Measurements from ENCODE around the gene ZNF428. TPM values are rescaled to one million over a fixed set of nuclear protein-coding genes. Genes with fewer than 3 reads are reported as not detected.

ZNF428 gene
- total RNA-seq, 3 donors from 2014 or later (not counting 1 experiment from before 2014, with no cell fraction given), result 36.3 to 50.5 (median 37.6) TPM

DNA sequence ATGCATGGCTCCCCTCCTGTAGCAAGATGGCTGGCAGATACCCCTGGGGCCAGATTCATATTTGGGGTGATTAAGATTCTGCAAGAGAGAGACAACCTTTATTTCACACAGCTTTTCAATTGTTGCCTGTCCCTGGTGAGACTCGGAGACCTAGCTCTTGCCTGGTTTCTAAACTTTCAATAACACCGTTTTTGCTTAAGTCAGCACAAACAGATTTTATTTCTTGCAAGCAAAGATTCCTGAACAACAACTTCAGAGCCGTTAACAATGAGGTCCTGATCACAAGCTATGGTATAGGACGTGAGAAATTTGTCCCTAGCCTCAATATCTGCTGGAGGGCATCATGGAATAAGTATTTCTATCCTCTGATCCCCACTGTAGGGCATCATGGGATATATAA is 23.1 kb upstream of the ZNF428 start:
- 87% methylated on average over 4 of the region's 4 CpGs for WGBS (ENCODE audit: insufficient coverage)
- Histone ChIP-seq H3K4me1 (ENCODE audit: control insufficient read depth, insufficient read depth, low read length) (peaks cover 15% of the 10 kb centered on the region), H3K4me3 (ENCODE audit: low read length) (no peak overlapping the region), H3K36me3 (ENCODE audit: control insufficient read depth, insufficient read depth, low read length) (no peaks in the 10 kb centered on the region), H3K9me3 (ENCODE audit: control insufficient read depth, insufficient read depth, low read length) (no peaks in the 10 kb centered on the region), H3K27ac (ENCODE audit: low read length) (no peak overlapping the region), H3K27me3 (ENCODE audit: control insufficient read depth, insufficient read depth, low read length) (peaks cover 26% of the 10 kb centered on the region)
- H3K27me3 Mint-ChIP-seq (ENCODE audit: low read depth in 2 of 2), result peaks cover 26 to 30% of the 10 kb centered on the region in 2 donors
- intact Hi-C loops (cut with micrococcal nuclease), result no loop called here
- H3K27ac Mint-ChIP-seq, result no peak overlapping the region
- no peak overlapping the region for H3K4me3 Mint-ChIP-seq
- ATAC-seq (no peak), DNase-seq (no peak)
- H3K36me3 Mint-ChIP-seq, result no peaks in the 10 kb centered on the region
- TF ChIP-seq, protein P1, sequence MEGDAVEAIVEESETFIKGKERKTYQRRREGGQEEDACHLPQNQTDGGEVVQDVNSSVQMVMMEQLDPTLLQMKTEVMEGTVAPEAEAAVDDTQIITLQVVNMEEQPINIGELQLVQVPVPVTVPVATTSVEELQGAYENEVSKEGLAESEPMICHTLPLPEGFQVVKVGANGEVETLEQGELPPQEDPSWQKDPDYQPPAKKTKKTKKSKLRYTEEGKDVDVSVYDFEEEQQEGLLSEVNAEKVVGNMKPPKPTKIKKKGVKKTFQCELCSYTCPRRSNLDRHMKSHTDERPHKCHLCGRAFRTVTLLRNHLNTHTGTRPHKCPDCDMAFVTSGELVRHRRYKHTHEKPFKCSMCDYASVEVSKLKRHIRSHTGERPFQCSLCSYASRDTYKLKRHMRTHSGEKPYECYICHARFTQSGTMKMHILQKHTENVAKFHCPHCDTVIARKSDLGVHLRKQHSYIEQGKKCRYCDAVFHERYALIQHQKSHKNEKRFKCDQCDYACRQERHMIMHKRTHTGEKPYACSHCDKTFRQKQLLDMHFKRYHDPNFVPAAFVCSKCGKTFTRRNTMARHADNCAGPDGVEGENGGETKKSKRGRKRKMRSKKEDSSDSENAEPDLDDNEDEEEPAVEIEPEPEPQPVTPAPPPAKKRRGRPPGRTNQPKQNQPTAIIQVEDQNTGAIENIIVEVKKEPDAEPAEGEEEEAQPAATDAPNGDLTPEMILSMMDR (IDR thresholded peaks at IDR 0.05), result no peak
- H3K4me1 Mint-ChIP-seq, result peaks cover 8 to 19% of the 10 kb centered on the region in 2 donors
- H3K9me3 Mint-ChIP-seq, result no peaks in the 10 kb centered on the region

DNA sequence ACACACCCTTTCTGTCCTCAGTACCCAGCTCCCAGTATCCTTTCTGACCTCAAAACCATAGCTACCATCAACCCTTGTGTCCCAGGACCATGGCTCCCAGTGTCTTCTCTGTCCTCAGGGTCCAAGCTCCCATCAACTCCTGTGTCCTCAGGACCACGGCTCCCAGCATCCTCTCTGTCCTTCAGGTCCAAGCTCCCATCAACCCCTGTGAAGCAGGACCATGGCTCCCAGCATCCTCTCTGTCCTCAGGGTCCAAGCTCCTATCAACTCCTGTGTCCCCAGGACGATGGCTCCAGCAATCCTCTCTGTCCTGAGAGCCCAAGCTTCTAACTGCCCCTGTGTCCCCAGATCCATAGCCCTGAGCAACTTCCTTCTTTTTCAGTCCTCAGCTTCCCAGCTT is 21.9 kb upstream of the ZNF428 start:
- ATAC-seq, result no peak
- intact Hi-C loops (cut with micrococcal nuclease), result no loop called here
- H3K4me1 Mint-ChIP-seq, result peaks cover 8 to 19% of the 10 kb centered on the region in 2 donors
- H3K27me3 ChIP-seq (ENCODE audit: control insufficient read depth, insufficient read depth, low read length), result peaks cover 26% of the 10 kb centered on the region
- no peaks in the 10 kb centered on the region for H3K9me3 Mint-ChIP-seq
- TF ChIP-seq, protein P1 (IDR thresholded peaks at IDR 0.05), result no peak
- no peak for DNase-seq
- H3K4me3 Mint-ChIP-seq, result peak overlapping the region; percentile 73
- no peak overlapping the region for H3K27ac ChIP-seq (ENCODE audit: low read length)
- peak overlapping the region; percentile 1 to 17 for H3K27ac Mint-ChIP-seq
- no peaks in the 10 kb centered on the region for H3K36me3 Mint-ChIP-seq
- H3K9me3 ChIP-seq (ENCODE audit: control insufficient read depth, insufficient read depth, low read length), result no peaks in the 10 kb centered on the region
- 90% methylated on average over 2 of the region's 2 CpGs for WGBS (ENCODE audit: insufficient coverage)
- H3K4me1 ChIP-seq (ENCODE audit: control insufficient read depth, insufficient read depth, low read length), result peaks cover 15% of the 10 kb centered on the region
- no peaks in the 10 kb centered on the region for H3K36me3 ChIP-seq (ENCODE audit: control insufficient read depth, insufficient read depth, low read length)
- peaks cover 34 to 35% of the 10 kb centered on the region in 2 donors for H3K27me3 Mint-ChIP-seq (ENCODE audit: low read depth in 2 of 2)
- no peak overlapping the region for H3K4me3 ChIP-seq (ENCODE audit: low read length)

DNA sequence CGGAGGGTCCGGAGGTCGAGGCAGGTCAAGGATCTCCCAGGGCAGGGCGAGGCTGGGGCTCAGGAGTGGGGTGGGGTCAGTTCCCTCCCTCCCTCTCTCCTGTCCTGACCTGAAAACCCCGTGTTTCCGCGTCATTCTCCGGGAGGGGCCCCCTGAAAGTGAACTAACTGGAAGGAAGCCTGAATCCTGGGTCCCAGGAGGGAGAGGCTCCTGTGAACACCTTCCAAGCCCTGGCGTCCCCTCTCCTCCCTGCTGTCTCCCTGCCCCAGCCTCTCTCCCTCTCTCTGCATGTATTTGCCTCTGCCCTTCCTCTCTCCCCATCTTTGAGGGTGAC is 21.0 kb upstream of the ZNF428 start:
- peaks cover 26% of the 10 kb centered on the region for H3K27me3 ChIP-seq (ENCODE audit: control insufficient read depth, insufficient read depth, low read length)
- H3K27ac ChIP-seq (ENCODE audit: low read length), result no peak overlapping the region
- H3K4me1 Mint-ChIP-seq, result peaks cover 8 to 19% of the 10 kb centered on the region in 2 donors
- peaks cover 34 to 35% of the 10 kb centered on the region in 2 donors for H3K27me3 Mint-ChIP-seq (ENCODE audit: low read depth in 2 of 2)
- TF ChIP-seq, protein P1 (IDR thresholded peaks at IDR 0.05), result no peak
- 16% methylated on average over 9 of the region's 9 CpGs for WGBS (ENCODE audit: insufficient coverage)
- no peaks in the 10 kb centered on the region for H3K9me3 Mint-ChIP-seq
- no peaks in the 10 kb centered on the region for H3K36me3 Mint-ChIP-seq
- H3K4me3 ChIP-seq (ENCODE audit: low read length), result peak overlapping the region; percentile 42
- H3K4me3 Mint-ChIP-seq, result peak overlapping the region; percentile 85
- peaks cover 15% of the 10 kb centered on the region for H3K4me1 ChIP-seq (ENCODE audit: control insufficient read depth, insufficient read depth, low read length)
- no peak for ATAC-seq
- intact Hi-C loops (cut with micrococcal nuclease), result no loop called here
- H3K27ac Mint-ChIP-seq, result no peak overlapping the region
- H3K36me3 ChIP-seq (ENCODE audit: control insufficient read depth, insufficient read depth, low read length), result no peaks in the 10 kb centered on the region
- H3K9me3 ChIP-seq (ENCODE audit: control insufficient read depth, insufficient read depth, low read length), result no peaks in the 10 kb centered on the region
- DNase-seq, result no peak
